Pons (tissue), 1 donor: Measurements from ENCODE around the gene IL17REL.

Source experiments
- DNase-seq: peaks from one replicate; pipeline ENCODE4 v3.0.0-alpha.2; 2016; ENCODE audit warnings: low spot score

Gene IL17REL

GRCh38 chr22:50022171-50022819 lies 9.7 kb upstream of the IL17REL start:
- no peak for DNase-seq

DNA sequence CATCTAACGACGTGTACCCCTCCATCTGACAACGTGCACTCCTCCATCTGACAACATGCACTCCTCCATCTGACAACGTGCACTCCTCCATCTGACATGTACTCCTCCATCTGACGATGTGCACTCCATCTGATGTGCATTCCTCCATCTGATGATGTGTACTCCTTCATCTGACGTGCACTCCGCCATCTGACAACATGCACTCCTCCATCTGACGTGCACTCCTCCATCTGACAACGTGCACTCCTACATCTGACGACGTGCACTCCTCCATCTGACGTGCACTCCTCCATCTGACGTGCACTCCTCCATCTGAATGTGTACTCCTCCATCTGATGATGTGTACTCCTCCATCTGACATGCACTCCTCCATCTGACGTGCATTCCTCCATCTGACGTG lies 8.0 kb upstream of the IL17REL start:
- no peak for DNase-seq

DNA sequence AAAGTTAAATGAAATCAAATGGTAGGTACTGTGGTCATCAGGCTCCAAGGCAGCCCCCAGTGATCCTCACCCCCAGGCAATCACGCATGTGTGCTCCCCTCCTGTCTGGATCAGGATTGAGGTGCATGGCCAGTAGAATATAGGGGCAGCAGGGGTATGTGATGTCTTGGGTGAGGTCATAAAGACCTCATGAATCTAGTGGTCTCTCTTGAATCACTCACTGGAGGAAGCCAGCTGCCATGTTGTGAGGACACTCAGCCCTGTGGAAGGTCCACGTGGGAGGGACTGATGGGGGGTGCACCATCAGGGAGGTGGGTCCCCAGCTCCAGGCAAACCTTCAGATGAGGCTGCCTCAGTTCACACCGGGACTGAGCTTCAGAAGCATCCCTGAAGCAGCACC lies 6.8 kb upstream of the IL17REL start:
- DNase-seq = no peak

- DNase-seq = no peak
Observed at GRCh38 chr22:50018608-50019285, 6.2 kb upstream of the IL17REL start.

GRCh38 chr22:50017701-50018224 lies 5.2 kb upstream of the IL17REL start:
- DNase-seq = no peak

- no peak for DNase-seq
Observed at GRCh38 chr22:50016988-50017700, 4.6 kb upstream of the IL17REL start.

DNA sequence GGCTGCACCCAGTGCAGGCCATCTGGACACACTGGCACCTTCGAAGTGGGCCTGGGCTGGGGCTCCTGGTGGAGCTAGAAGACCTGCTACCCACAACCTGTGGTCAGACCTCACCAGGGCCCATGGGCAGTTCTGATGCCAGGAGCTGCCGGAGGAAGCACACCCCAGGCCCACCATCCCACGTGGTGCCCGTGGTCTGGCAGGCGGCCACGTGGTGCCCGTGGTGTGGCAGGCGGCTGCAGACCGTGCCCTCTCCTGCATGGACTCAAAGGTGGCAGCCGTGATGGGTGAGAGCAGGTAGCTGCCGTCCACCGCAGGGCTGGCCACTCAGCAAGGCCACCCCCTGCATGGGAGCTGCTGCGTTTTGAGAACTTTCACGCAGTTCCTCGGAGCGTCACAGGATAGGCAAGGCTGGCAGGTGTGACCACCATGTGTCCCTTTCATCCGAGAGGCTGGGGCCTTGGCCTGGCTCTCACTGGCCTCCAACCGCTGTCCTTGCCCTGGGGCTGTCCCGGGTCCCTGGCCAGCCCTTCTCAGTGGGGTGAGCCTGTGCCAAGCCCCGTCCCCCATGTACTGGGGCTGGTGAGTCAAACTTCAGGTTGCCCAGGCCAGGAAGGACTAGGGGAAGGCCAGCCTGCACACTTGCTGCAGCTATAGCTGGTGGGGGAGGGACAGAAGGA lies 3.9 kb upstream of the IL17REL start:
- no peak for DNase-seq

DNA sequence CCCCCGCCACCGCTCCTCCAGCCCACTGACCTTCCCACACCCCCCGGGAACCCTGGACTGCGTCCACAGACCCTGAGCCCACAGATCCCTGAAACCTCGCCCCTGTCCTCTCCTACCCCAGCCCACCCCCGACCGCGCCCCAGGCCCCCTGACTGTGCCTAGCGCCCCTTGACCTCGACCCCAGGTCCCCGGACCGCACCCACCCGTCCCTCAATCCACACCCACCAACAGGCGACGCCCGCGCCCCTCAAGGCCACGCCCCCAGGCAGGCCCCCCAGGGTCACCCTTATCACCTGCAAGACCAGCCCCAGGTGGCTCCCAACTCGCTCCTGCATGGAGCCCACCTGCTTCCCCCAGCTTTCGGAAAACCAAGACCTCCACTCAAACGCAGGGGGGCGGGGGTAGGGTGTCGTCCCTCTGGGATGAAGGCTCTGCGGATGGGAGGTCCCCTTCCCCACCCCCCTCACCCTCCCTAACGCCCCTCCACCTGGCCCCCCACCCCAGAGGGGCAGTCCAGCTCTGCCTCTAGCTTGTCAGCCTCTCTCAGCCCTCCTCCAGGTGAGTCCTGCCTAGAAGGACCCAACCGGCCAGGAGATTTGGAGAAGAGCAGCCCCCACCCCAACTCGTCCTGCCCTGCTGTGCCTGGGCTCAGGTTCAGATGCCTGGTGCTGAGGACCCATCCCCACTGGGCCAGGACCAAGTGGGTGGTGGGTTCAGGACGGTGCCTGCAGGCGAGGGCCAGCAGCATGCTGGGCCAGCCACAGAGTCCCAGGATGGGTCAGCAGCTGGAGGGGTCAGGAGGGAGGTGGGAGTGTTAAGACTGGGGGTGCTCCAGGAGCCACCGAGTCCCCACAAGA lies 3.1 kb upstream of the IL17REL start:
- no peak for DNase-seq

- no peak for DNase-seq
Observed at GRCh38 chr22:50014655-50015401, 2.3 kb upstream of the IL17REL start.

- no peak for DNase-seq
Observed at GRCh38 chr22:50014053-50014501, 1.5 kb upstream of the IL17REL start.

- DNase-seq = no peak
Observed at GRCh38 chr22:50011447-50012210, 936 bp downstream of the IL17REL start.

GRCh38 chr22:50010676-50011446 lies 1.7 kb downstream of the IL17REL start:
- DNase-seq = no peak

- DNase-seq = no peak
Observed at GRCh38 chr22:50009765-50010675, 2.5 kb downstream of the IL17REL start.

- DNase-seq = no peak
Observed at GRCh38 chr22:50009251-50009650, 3.3 kb downstream of the IL17REL start.

DNA sequence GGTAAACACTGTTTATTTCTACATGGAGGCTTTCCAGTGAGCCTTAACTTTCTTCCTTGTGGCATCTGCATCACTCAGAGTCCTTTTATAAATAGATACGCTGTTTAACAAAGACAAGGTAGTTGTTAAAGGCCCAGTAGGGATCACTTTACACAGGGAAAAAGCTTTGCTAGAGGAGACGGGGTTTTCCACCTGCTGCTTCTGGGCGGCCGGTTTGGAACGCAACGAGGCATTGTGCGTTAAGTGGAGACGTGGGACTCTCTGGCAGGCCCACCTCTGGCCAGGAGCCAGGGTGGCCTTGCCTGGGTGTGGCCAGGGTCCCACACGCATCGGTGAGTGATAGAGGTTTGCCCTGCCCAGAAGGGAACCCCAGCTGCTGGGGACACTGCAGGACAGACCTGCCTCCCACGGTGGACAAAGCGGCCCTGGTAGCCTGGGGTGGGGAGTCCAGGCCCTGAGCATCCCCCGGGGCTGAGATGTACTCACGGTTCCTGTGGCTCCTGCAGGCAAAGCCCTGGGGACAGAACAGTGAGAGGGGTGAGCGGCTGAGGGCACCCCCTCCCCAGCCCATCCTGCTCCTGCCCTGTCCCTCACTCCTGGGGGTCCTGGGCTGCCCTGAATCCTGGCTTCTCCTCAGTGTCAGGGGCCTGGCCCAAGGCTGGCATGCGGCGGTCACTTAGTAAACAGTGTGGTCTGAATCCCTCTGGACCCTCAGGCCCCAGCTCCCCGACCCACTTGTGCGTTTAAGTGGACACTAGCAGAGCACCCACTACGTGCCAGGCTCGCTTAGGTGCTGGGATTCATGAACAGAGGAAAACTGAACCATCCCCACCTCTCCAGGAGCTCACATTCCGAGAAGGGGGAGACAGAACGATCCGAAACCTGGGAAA lies 4.2 kb downstream of the IL17REL start:
- no peak for DNase-seq

- no peak for DNase-seq
Observed at GRCh38 chr22:50007057-50007511, 5.5 kb downstream of the IL17REL start.

GRCh38 chr22:50004918-50005317 lies 7.6 kb downstream of the IL17REL start:
- no peak for DNase-seq
